Chondrocyte (in vitro differentiated cells): Measurements from ENCODE around the gene NSD1. TPM values are rescaled to one million over a fixed set of nuclear protein-coding genes. Genes with fewer than 3 reads are reported as not detected.

Experiments
- DNase-seq: peaks from one replicate; pipeline ENCODE4 v3.0.0; 2021; ENCODE audit warnings: mixed read lengths, low spot score
- H3K27ac Mint-ChIP-seq: one replicate; pipeline ENCODE4 v1.8.0; 2021; ENCODE audit warnings: mild to moderate bottlenecking, moderate library complexity, mixed read lengths; ENCODE audit not compliant: unreplicated experiment
- H3K27me3 Mint-ChIP-seq: 2 replicates; pipeline ENCODE4 v1.8.0; 2021; ENCODE audit warnings: low read depth, mixed read lengths
- H3K36me3 Mint-ChIP-seq: 2 replicates; pipeline ENCODE4 v1.8.0; 2021; ENCODE audit warnings: low read depth, mixed read lengths
- H3K4me1 Mint-ChIP-seq: 2 replicates; pipeline ENCODE4 v1.8.0; 2021; ENCODE audit warnings: low read depth, mild to moderate bottlenecking, mixed read lengths
- H3K4me3 Mint-ChIP-seq: one replicate; pipeline ENCODE4 v1.8.0; 2021; ENCODE audit warnings: mild to moderate bottlenecking, moderate library complexity, mixed read lengths; ENCODE audit not compliant: unreplicated experiment
- H3K9me3 Mint-ChIP-seq: 2 replicates; pipeline ENCODE4 v1.8.0; 2021; ENCODE audit warnings: low read depth, mixed read lengths
- total RNA-seq: library from RNA; stranded (reverse); gene quantifications from 3 replicates; pipeline ENCODE4 v1.2.1, GENCODE V29; 2021
- TF ChIP-seq, protein P1 (sequence below): fragments of 200-600 bp; sonication (generic); IDR thresholded peaks from 2 replicates; pipeline ENCODE4 v1.5.0; 2021; ENCODE audit warnings: antibody characterized with exemption, mild to moderate bottlenecking, moderate library complexity

The NSD1 gene
- total RNA-seq, 1 donor from 2014 or later = 67.3 TPM

DNA sequence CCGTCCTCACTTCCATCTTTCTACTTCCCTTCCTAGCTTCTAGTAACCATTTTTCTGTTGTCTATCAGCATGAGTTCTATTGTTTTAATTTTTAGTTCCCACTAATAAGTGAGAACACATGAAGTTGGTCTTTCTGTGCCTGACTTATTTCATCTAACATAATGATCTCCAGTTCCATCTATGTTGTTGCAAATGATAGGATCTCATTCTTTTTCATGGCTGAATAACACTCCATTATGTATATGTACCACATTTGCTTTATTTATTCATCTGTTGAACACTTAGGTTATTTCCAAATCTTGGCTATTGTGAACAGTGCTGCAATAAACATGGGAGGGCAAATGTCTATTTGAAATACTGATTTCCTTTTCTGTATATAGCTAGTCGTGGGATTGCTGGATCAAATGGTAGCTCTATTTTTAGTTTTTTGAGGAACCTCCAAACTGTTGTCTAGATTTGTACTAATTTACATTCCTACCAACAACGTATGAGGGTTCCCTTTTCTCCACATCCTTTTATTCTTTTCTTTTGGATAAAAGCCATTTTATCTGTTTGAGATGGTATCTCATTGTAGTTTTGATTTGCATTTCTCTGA lies 50.3 kb downstream of the NSD1 start:
- Mint-ChIP-seq H3K36me3 (no peaks in the 10 kb centered on the region), H3K27me3 (no peaks in the 10 kb centered on the region), H3K9me3 (no peaks in the 10 kb centered on the region), H3K27ac (no peak overlapping the region), H3K4me1 (peaks cover 7% of the 10 kb centered on the region), H3K4me3 (no peak overlapping the region)
- no peak for DNase-seq
- TF ChIP-seq, protein P1, sequence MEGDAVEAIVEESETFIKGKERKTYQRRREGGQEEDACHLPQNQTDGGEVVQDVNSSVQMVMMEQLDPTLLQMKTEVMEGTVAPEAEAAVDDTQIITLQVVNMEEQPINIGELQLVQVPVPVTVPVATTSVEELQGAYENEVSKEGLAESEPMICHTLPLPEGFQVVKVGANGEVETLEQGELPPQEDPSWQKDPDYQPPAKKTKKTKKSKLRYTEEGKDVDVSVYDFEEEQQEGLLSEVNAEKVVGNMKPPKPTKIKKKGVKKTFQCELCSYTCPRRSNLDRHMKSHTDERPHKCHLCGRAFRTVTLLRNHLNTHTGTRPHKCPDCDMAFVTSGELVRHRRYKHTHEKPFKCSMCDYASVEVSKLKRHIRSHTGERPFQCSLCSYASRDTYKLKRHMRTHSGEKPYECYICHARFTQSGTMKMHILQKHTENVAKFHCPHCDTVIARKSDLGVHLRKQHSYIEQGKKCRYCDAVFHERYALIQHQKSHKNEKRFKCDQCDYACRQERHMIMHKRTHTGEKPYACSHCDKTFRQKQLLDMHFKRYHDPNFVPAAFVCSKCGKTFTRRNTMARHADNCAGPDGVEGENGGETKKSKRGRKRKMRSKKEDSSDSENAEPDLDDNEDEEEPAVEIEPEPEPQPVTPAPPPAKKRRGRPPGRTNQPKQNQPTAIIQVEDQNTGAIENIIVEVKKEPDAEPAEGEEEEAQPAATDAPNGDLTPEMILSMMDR = no peak

DNA sequence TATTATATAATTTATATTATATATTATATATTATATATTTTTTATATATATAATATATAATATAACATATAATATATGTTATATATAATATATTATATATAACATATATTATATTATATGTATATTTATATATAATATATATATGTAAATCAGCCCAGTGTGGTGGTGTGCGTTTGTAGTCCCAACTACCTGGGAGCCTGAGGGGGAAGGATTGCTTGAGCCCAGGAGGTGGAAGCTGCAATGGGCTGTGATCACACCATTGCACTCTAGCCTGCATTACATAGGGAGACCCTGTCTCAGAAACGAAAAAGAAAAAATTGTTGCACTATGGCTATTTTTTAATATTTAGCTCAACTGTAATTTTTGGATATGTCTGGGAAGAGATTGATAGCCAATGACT lies 52.4 kb downstream of the NSD1 start:
- TF ChIP-seq, protein P1 = no peak
- no peak overlapping the region for H3K4me3 Mint-ChIP-seq
- no peaks in the 10 kb centered on the region for H3K9me3 Mint-ChIP-seq
- peaks cover 12% of the 10 kb centered on the region for H3K4me1 Mint-ChIP-seq
- no peaks in the 10 kb centered on the region for H3K27me3 Mint-ChIP-seq
- DNase-seq = no peak
- no peak overlapping the region for H3K27ac Mint-ChIP-seq
- no peaks in the 10 kb centered on the region for H3K36me3 Mint-ChIP-seq

DNA sequence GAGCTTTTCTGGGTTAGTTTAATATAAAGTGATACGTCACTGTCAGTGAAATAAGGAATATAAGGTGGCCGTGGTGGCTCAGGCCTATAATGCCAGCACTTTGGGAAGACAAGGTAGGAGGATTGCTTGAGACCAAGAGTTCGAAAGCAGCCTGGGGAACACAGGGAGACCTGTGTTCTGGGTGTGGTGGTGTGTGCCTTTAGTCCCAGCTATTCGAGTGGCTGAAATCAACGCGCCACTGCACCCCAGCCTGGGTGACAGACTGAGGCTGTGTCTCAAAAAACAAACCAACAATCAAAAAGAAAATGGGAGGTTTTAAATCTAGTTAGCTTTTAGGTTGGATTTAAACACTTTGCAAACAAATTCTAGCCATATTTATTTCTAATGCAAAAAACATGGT lies 53.1 kb downstream of the NSD1 start:
- H3K27ac Mint-ChIP-seq = no peak overlapping the region
- no peak for DNase-seq
- peaks cover 12% of the 10 kb centered on the region for H3K4me1 Mint-ChIP-seq
- TF ChIP-seq, protein P1 = no peak
- no peaks in the 10 kb centered on the region for H3K9me3 Mint-ChIP-seq
- H3K4me3 Mint-ChIP-seq = no peak overlapping the region
- H3K27me3 Mint-ChIP-seq = no peaks in the 10 kb centered on the region
- H3K36me3 Mint-ChIP-seq = no peaks in the 10 kb centered on the region

DNA sequence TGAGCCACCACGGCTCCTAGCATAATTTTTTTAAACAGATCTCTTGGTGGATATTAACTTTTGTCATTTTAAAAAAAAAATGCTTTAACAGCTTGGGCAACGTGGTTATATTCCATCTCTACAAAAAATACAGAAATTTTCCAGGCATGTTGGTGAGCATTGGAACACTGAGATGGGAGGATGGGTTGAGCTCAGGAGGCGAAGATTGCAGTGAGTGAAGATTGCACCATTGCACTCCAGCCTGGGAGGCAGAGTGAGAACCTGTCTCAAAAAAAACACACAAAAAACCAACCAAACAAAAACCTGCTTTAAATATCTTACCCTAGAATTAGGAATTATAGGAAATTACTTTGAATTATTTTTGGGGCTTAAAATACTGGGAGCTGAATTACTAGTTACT lies 55.2 kb downstream of the NSD1 start:
- TF ChIP-seq, protein P1 = no peak
- no peaks in the 10 kb centered on the region for H3K9me3 Mint-ChIP-seq
- DNase-seq = no peak
- no peak overlapping the region for H3K27ac Mint-ChIP-seq
- H3K27me3 Mint-ChIP-seq = no peaks in the 10 kb centered on the region
- no peak overlapping the region for H3K4me3 Mint-ChIP-seq
- H3K36me3 Mint-ChIP-seq = peaks cover 2% of the 10 kb centered on the region
- H3K4me1 Mint-ChIP-seq = peaks cover 12% of the 10 kb centered on the region

DNA sequence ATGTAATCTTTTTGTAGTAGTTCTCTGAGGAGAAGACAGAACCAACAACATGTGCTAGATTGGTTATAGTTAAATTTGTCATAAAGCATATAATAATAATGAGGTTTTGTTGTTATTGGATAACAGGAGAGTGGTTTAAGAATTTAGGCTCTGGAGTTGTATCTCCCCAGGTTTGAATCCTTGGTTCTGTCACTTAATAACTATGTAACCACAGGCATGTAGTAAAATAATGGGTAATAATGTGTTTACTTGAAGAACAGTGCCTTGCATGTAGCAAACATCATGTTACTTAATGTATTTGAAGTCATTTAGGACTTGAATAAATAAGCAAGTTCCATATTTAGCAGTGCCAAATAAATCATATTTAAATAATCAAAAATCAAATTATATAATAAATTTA lies 55.8 kb downstream of the NSD1 start:
- Mint-ChIP-seq H3K9me3 (no peaks in the 10 kb centered on the region), H3K27ac (no peak overlapping the region), H3K4me1 (peaks cover 16% of the 10 kb centered on the region), H3K4me3 (no peak overlapping the region), H3K36me3 (peaks cover 2% of the 10 kb centered on the region), H3K27me3 (no peaks in the 10 kb centered on the region)
- TF ChIP-seq, protein P1 = no peak
- no peak for DNase-seq
